Measurements from ENCODE around the gene AFF3. TPM values are rescaled to one million over a fixed set of nuclear protein-coding genes. Genes with fewer than 3 reads are reported as not detected.

The AFF3 gene
- total RNA-seq, 3 donors from 2014 or later, result 4.2 to 56.6 (median 5.2) TPM

- no peak for ATAC-seq
- Histone ChIP-seq H3K4me3 (no peak overlapping the region), H3K36me3 (ENCODE audit: low read depth) (no peaks in the 10 kb centered on the region), H3K4me1 (ENCODE audit: low read depth) (no peaks in the 10 kb centered on the region), H3K9me3 (no peaks in the 10 kb centered on the region)
- intact Hi-C loops (cut with DNase I, micrococcal nuclease), result no loop called here
- no peak for DNase-seq
- TF ChIP-seq CTCF (IDR thresholded peaks at IDR 0.05), result no peak
Observed at GRCh38 chr2:99822474-99823207, 319.7 kb downstream of the AFF3 start.

- DNase-seq, result no peak
- no peaks in the 10 kb centered on the region for H3K9me3 ChIP-seq
- no peak overlapping the region for H3K4me3 ChIP-seq
- H3K4me1 ChIP-seq (ENCODE audit: low read depth), result no peaks in the 10 kb centered on the region
- no peak for ATAC-seq
- no peaks in the 10 kb centered on the region for H3K36me3 ChIP-seq (ENCODE audit: low read depth)
- intact Hi-C loops (cut with DNase I, micrococcal nuclease), result no loop called here
- no peak for TF ChIP-seq CTCF (IDR thresholded peaks at IDR 0.05)
Observed at GRCh38 chr2:99821984-99822383, 320.4 kb downstream of the AFF3 start.

GRCh38 chr2:99821572-99821971 lies 320.8 kb downstream of the AFF3 start:
- DNase-seq, result no peak
- no peak overlapping the region for H3K4me3 ChIP-seq
- ATAC-seq, result no peak
- no peaks in the 10 kb centered on the region for H3K4me1 ChIP-seq (ENCODE audit: low read depth)
- no peaks in the 10 kb centered on the region for H3K9me3 ChIP-seq
- intact Hi-C loops (cut with DNase I, micrococcal nuclease), result no loop called here
- no peak for TF ChIP-seq CTCF (IDR thresholded peaks at IDR 0.05)
- H3K36me3 ChIP-seq (ENCODE audit: low read depth), result no peaks in the 10 kb centered on the region

GRCh38 chr2:99821039-99821438 lies 321.4 kb downstream of the AFF3 start:
- Histone ChIP-seq H3K4me3 (no peak overlapping the region), H3K9me3 (no peaks in the 10 kb centered on the region), H3K36me3 (ENCODE audit: low read depth) (no peaks in the 10 kb centered on the region), H3K4me1 (ENCODE audit: low read depth) (no peaks in the 10 kb centered on the region)
- ATAC-seq (no peak), DNase-seq (no peak)
- intact Hi-C loops (cut with DNase I, micrococcal nuclease), result no loop called here
- TF ChIP-seq CTCF (IDR thresholded peaks at IDR 0.05), result no peak

- H3K4me3 ChIP-seq, result no peak overlapping the region
- TF ChIP-seq CTCF (IDR thresholded peaks at IDR 0.05), result no peak
- H3K4me1 ChIP-seq (ENCODE audit: low read depth), result no peaks in the 10 kb centered on the region
- intact Hi-C loops (cut with DNase I, micrococcal nuclease), result no loop called here
- no peaks in the 10 kb centered on the region for H3K9me3 ChIP-seq
- H3K36me3 ChIP-seq (ENCODE audit: low read depth), result no peaks in the 10 kb centered on the region
- DNase-seq (no peak), ATAC-seq (no peak)
Observed at GRCh38 chr2:99819766-99820165, 322.6 kb downstream of the AFF3 start.

- H3K4me1 ChIP-seq (ENCODE audit: low read depth), result no peaks in the 10 kb centered on the region
- TF ChIP-seq CTCF (IDR thresholded peaks at IDR 0.05), result no peak
- ATAC-seq (no peak), DNase-seq (no peak)
- H3K9me3 ChIP-seq, result no peaks in the 10 kb centered on the region
- no peak overlapping the region for H3K4me3 ChIP-seq
- H3K36me3 ChIP-seq (ENCODE audit: low read depth), result no peaks in the 10 kb centered on the region
- intact Hi-C loops (cut with DNase I, micrococcal nuclease), result no loop called here
Observed at GRCh38 chr2:99818842-99819241, 323.5 kb downstream of the AFF3 start.
